Trophoblast cell (in vitro differentiated cells and primary cell): ENCODE results near the gene DSCAM.

ENCODE experiments used
- DNase-seq, 2 donors: peaks; one replicate each; pipeline ENCODE4 v3.0.0-alpha.2; 2016
- H2AFZ ChIP-seq: 2 replicates; pipeline ENCODE4 v1.6.1; 2013; ENCODE audit warnings: low read length, moderate library complexity, mild to moderate bottlenecking; ENCODE audit not compliant: insufficient read depth, poor library complexity
- H2AK5ac ChIP-seq: 2 replicates; pipeline ENCODE4 v1.6.1; 2013; ENCODE audit warnings: mild to moderate bottlenecking, low read length
- H2BK120ac ChIP-seq: 2 replicates; pipeline ENCODE4 v1.6.1; 2013; ENCODE audit warnings: low read length, mild to moderate bottlenecking, moderate library complexity; ENCODE audit not compliant: insufficient read depth, poor library complexity
- H2BK12ac ChIP-seq: 2 replicates; pipeline ENCODE4 v1.6.1; 2013; ENCODE audit warnings: mild to moderate bottlenecking, low read length, moderate library complexity
- H2BK5ac ChIP-seq: 2 replicates; pipeline ENCODE4 v1.6.1; 2013; ENCODE audit warnings: low read length, low read depth, moderate library complexity, mild to moderate bottlenecking; ENCODE audit not compliant: poor library complexity
- H3K14ac ChIP-seq: 2 replicates; pipeline ENCODE4 v1.6.1; 2013; ENCODE audit warnings: mild to moderate bottlenecking, low read length
- H3K18ac ChIP-seq: 2 replicates; pipeline ENCODE4 v1.6.1; 2013; ENCODE audit warnings: mild to moderate bottlenecking, low read length
- H3K23ac ChIP-seq: 2 replicates; pipeline ENCODE4 v1.6.1; 2013; ENCODE audit warnings: low read length
- H3K27ac ChIP-seq: 2 replicates; pipeline ENCODE4 v1.5.1; 2013; ENCODE audit warnings: low read depth, mild to moderate bottlenecking, inconsistent platforms, low read length, moderate library complexity
- H3K27me3 ChIP-seq: 2 replicates; pipeline ENCODE4 v1.6.1; 2013; ENCODE audit warnings: inconsistent platforms, mild to moderate bottlenecking, low read length, moderate library complexity; ENCODE audit not compliant: insufficient read depth
- H3K36me3 ChIP-seq, 2 experiments: 1 replicate in 1 of 2; 2 replicates in 1 of 2; pipeline ENCODE4 v1.6.1; 2013; ENCODE audit warnings: low read length in 2 of 2, mild to moderate bottlenecking in 2 of 2, moderate library complexity in 1 of 2; ENCODE audit not compliant: insufficient read depth in 2 of 2, control insufficient read depth in 1 of 2
- H3K4ac ChIP-seq: 2 replicates; pipeline ENCODE4 v1.6.1; 2013; ENCODE audit warnings: low read depth, mild to moderate bottlenecking, low read length, moderate library complexity
- H3K4me1 ChIP-seq, 2 experiments: 1 replicate in 1 of 2; 2 replicates in 1 of 2; pipeline ENCODE4 v1.6.1; 2013; ENCODE audit warnings: low read length in 2 of 2, mild to moderate bottlenecking in 2 of 2, moderate library complexity in 1 of 2; ENCODE audit not compliant: insufficient read depth in 2 of 2, control insufficient read depth in 1 of 2
- H3K4me2 ChIP-seq: 2 replicates; pipeline ENCODE4 v1.6.1; 2013; ENCODE audit warnings: inconsistent platforms, mild to moderate bottlenecking, low read length, moderate library complexity
- H3K4me3 ChIP-seq: 2 replicates; pipeline ENCODE4 v1.5.1; 2013; ENCODE audit warnings: mild to moderate bottlenecking, low read depth, low read length, inconsistent platforms
- H3K79me1 ChIP-seq: one replicate; pipeline ENCODE4 v1.6.1; 2013; ENCODE audit warnings: low read length
- H3K79me2 ChIP-seq: 2 replicates; pipeline ENCODE4 v1.6.1; 2013; ENCODE audit warnings: low read length, mild to moderate bottlenecking; ENCODE audit not compliant: control insufficient read depth, insufficient read depth, poor library complexity
- H3K9ac ChIP-seq: 2 replicates; pipeline ENCODE4 v1.6.1; 2013; ENCODE audit warnings: mild to moderate bottlenecking, low read length
- H3K9me3 ChIP-seq: 2 replicates; pipeline ENCODE4 v1.6.1; 2013; ENCODE audit warnings: low read depth, mild to moderate bottlenecking, control low read depth, inconsistent platforms, low read length; ENCODE audit not compliant: insufficient read depth
- H4K12ac ChIP-seq: 2 replicates; pipeline ENCODE4 v1.6.1; 2013; ENCODE audit warnings: low read depth, mild to moderate bottlenecking, low read length, moderate library complexity
- H4K8ac ChIP-seq: 2 replicates; pipeline ENCODE4 v1.6.1; 2013; ENCODE audit warnings: low read depth, mild to moderate bottlenecking, low read length, moderate library complexity
- H4K91ac ChIP-seq: one replicate; pipeline ENCODE4 v1.6.1; 2013; ENCODE audit warnings: low read depth, mild to moderate bottlenecking, low read length, moderate library complexity
- WGBS: extraction: QIAGEN DNeasy Blood & Tissue Kit; methylation state at CpG from one replicate; pipeline ENCODE4 v1.1.7; 2013; ENCODE audit warnings: missing lambda C conversion rate; ENCODE audit not compliant: insufficient read length, insufficient coverage; ENCODE audit errors: extremely low coverage; 5-methylcytosine and 5-hydroxymethylcytosine counted together

DSCAM gene

GRCh38 chr21:40641042-40641441 is 205.9 kb downstream of the DSCAM start:
- Histone ChIP-seq H3K79me1 (no peaks in the 10 kb centered on the region), H3K14ac (no peak overlapping the region), H3K4ac (no peak overlapping the region), H4K91ac (no peak overlapping the region), H3K18ac (no peak overlapping the region), H2BK120ac (no peak overlapping the region), H2BK5ac (no peak overlapping the region), H3K4me2 (no peak overlapping the region), H3K9ac (no peak overlapping the region), H3K79me2 (no peaks in the 10 kb centered on the region), H2AK5ac (no peak overlapping the region), H3K36me3 (no peaks in the 10 kb centered on the region), H3K4me1 (no peaks in the 10 kb centered on the region), H3K27me3 (no peaks in the 10 kb centered on the region), H3K9me3 (no peaks in the 10 kb centered on the region), H2BK12ac (no peak overlapping the region), H2AFZ (no peak overlapping the region), H4K8ac (no peak overlapping the region), H3K27ac (no peak overlapping the region), H3K4me3 (no peak overlapping the region), H4K12ac (no peak overlapping the region), H3K23ac (no peak overlapping the region)
- DNase-seq: no peak
- no CpG with 5 or more reads among the region's 7 CpGs for WGBS

- Histone ChIP-seq H3K9me3 (no peaks in the 10 kb centered on the region), H3K9ac (no peak overlapping the region), H2BK12ac (no peak overlapping the region), H4K12ac (no peak overlapping the region), H4K91ac (no peak overlapping the region), H3K4me2 (no peak overlapping the region), H2AFZ (no peak overlapping the region), H3K27ac (no peak overlapping the region), H2BK120ac (no peak overlapping the region), H4K8ac (no peak overlapping the region), H3K4me3 (no peak overlapping the region), H3K4ac (no peak overlapping the region), H3K27me3 (no peaks in the 10 kb centered on the region), H3K18ac (no peak overlapping the region), H2AK5ac (no peak overlapping the region), H3K4me1 (no peaks in the 10 kb centered on the region), H3K23ac (no peak overlapping the region), H3K36me3 (no peaks in the 10 kb centered on the region), H2BK5ac (no peak overlapping the region), H3K14ac (no peak overlapping the region), H3K79me2 (no peaks in the 10 kb centered on the region), H3K79me1 (no peaks in the 10 kb centered on the region)
- DNase-seq: no peak
- WGBS: no CpG with 5 or more reads among the region's 9 CpGs
These were observed 206.6 kb downstream of the DSCAM start for GRCh38 chr21:40640266-40640789.

- Histone ChIP-seq H3K14ac (no peak overlapping the region), H3K27ac (no peak overlapping the region), H3K79me2 (no peaks in the 10 kb centered on the region), H3K9me3 (no peaks in the 10 kb centered on the region), H3K36me3 (no peaks in the 10 kb centered on the region), H3K4me2 (no peak overlapping the region), H4K12ac (no peak overlapping the region), H2AFZ (no peak overlapping the region), H3K18ac (no peak overlapping the region), H3K27me3 (no peaks in the 10 kb centered on the region), H2BK5ac (no peak overlapping the region), H2BK12ac (no peak overlapping the region), H3K4ac (no peak overlapping the region), H2AK5ac (no peak overlapping the region), H3K4me3 (no peak overlapping the region), H4K91ac (no peak overlapping the region), H3K79me1 (no peaks in the 10 kb centered on the region), H3K4me1 (no peaks in the 10 kb centered on the region), H4K8ac (no peak overlapping the region), H3K23ac (no peak overlapping the region), H2BK120ac (no peak overlapping the region), H3K9ac (no peak overlapping the region)
- no peak for DNase-seq
- no CpG with 5 or more reads among the region's 6 CpGs for WGBS
These were observed 207.3 kb downstream of the DSCAM start for GRCh38 chr21:40639616-40640194.

GRCh38 chr21:40638466-40639251 is 208.3 kb downstream of the DSCAM start:
- Histone ChIP-seq H3K4me2 (no peak overlapping the region), H3K4me1 (no peaks in the 10 kb centered on the region), H3K4ac (no peak overlapping the region), H2AFZ (no peak overlapping the region), H4K91ac (no peak overlapping the region), H3K27ac (no peak overlapping the region), H4K8ac (no peak overlapping the region), H3K9ac (no peak overlapping the region), H3K27me3 (no peaks in the 10 kb centered on the region), H4K12ac (no peak overlapping the region), H3K14ac (no peak overlapping the region), H3K79me2 (no peaks in the 10 kb centered on the region), H2AK5ac (no peak overlapping the region), H2BK120ac (no peak overlapping the region), H3K36me3 (no peaks in the 10 kb centered on the region), H3K4me3 (no peak overlapping the region), H3K18ac (no peak overlapping the region), H3K23ac (no peak overlapping the region), H3K79me1 (no peaks in the 10 kb centered on the region), H2BK12ac (no peak overlapping the region), H3K9me3 (no peaks in the 10 kb centered on the region), H2BK5ac (no peak overlapping the region)
- no peak for DNase-seq
- WGBS: no CpG with 5 or more reads among the region's 17 CpGs
